ENCODE measurements around the gene KIFAP3.
A peak's percentile ranks its signal among the peaks of the same experiment; 100 is the strongest.

The KIFAP3 gene

DNA sequence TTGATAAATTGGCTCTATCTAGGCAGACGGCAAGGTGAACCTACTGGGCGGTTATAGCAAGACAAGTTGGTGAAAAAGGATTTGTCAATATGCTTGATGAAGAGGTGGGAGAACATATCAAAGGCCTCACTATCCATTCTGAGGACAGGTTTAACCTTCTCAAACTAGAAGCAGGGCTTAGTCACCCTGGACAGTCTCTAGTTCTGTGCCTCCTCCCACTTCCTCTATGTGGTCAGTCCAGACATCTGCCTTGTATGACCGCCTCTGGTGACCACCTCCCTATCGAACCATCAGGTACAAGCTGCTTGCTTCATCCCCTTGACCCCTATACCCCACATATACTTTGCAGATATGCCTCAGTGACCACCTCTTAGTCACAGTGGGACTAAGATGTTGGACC, 178.5 kb downstream of the KIFAP3 start:
- no peak for DNase-seq (ENCODE audit: low read depth, low spot score)
- no peak overlapping the region for H3K4me3 ChIP-seq (ENCODE audit: low read length)

DNA sequence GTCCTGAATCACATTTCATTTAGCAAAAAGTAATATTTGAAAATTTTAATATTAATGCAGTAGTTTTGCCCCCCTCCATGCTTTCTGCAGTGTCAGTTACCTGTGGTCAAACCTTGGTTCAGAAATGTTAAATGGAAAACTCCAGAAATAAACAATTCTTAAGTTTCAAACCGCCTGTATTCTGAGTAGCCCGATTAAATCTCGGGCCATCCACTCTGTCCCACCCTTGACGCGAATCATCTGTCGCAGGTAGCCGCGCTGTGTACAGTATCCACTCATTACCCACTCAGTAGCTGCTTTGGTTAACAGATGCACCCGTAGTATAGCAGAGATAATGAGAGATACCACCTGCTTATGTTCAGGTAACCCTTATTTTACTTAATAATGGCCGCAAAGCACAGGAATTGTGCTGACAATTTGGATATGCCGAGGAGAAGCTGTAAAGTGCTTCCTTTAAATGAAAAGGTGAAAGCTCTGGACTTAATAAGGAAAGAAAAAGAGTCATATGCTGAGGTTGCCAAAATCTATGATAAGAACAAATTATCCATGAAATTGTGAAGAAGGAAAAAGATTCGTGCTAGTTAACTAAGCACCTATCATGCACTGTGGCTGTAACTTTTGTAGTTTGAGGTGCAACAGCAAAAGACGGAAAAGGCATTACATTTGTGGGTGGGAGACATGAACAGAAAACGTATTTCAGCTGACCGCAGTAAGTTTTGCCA, 179.9 kb downstream of the KIFAP3 start:
- peak overlapping the region; percentile 65 for H3K4me3 ChIP-seq (ENCODE audit: low read length)
- DNase-seq (ENCODE audit: low read depth, low spot score), result no peak

DNA sequence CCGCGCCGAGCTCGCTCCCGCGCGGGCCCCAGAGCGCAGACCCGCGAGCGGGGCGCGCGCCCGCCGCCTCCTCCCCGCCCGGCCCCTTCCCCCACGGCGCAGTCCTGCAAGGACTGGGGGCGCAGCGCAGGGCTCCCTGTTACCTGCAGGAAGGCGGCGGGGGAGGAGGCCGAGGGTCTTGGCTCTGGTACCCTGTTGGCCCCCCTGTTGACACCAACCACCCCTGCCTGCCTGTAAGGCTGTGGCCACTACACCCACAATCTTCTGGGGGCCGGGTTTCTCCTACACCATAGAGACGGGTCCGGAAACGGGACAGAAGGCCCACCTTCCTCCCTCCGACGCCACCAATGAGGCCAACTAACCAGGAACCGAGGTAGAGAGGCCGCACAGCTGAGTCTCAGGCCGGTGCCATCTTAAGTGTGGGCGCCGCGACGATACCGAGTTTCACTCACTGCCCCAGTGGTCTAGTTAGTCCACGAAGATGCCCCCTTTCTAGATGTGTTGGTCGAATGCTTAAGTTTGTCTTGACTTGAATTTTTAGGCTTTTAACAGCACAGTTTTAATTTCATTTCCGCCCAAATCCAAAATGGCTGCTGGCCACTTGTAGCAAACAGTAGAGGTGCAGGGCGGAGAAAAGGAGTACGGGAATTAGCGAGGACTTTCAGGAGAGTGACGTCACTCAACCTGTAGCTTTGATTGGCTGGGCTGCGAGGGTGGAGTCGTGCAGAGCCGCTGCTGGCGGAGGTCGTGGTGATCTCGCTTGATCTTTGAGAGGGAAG, 180.7 kb downstream of the KIFAP3 start, which contains the start of gene SCYL3:
SCYL3 (minus strand) TSS at position 252 of the 779 bp plus-strand sequence. CDS start 5,056 bp downstream, outside the sequence.
- DNase-seq (ENCODE audit: low read depth, low spot score), result peak; percentile 99
- peak within 1 kb of the TSS; percentile 65 for H3K4me3 ChIP-seq (ENCODE audit: low read length)

DNA sequence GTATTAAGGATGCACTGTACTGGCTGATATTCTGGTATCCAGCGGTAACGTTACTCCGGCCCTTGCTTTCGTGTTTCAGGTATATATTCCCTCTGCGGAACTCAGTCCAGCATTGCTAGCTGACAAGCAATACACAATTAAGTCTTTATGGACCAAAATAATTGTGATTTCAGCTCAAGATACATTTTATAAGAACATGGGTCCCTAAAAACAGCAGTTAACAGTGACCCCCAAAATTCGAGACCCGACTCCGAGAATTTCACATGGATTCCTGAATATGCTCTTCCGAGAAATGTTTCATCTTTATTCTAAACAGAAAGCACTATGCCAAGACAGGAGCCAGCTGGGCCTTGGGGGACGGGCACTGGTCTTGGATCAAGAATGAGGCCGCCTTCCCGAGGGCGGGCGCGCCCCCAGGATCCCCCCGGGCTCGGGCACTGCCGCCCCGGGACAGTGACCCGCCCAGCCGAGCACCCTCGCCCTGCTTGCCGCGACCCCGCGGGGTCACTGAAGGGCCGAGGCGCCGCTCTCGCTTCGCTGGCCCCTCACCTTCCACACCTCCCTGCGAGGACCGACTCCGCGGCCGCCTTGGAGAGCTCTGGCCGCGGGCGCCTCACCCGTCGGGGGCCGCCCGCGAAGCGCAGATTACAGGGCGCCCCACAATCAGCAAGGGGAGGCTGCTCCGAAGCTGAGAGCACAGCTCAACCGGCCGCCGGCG, 181.4 kb downstream of the KIFAP3 start:
- DNase-seq (ENCODE audit: low read depth, low spot score), result no peak
- H3K4me3 ChIP-seq (ENCODE audit: low read length), result peak overlapping the region; percentile 65

DNA sequence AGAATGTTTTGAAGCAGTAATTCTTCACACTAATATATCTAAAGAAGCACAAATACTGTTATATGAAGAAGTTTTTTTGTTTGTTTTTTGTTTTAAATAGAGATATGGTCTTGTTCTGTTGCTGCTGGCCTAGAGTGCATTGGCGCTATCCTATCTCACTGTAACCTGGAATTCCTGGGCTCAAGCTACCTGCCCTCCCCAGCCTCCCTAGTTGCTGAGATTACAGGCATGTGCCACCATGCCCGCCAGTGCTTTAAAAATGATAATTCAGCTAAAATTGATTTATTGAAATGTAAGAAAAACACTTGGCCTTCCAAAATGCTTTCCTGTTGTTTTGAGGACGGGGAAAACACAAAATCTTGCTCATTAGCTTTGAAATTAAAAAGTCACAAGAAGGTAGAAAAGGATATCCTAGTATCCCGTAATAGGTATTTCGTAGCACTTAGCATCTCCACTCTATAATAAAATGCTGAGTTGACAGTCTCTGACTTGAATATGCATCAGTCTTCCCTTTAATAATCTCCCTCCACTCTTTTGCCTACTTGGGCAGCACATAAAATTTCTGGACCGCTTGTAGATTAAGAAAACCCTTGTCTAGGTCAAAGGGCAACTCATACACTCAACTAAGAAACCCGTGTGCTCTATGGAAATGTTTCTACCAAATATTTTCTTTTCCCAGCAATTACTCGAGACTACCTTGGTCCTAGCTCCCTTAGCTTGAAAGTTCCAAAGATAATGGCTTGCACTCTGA, 182.1 kb downstream of the KIFAP3 start:
- DNase-seq (ENCODE audit: low read depth, low spot score), result no peak
- peak overlapping the region; percentile 65 for H3K4me3 ChIP-seq (ENCODE audit: low read length)

DNA sequence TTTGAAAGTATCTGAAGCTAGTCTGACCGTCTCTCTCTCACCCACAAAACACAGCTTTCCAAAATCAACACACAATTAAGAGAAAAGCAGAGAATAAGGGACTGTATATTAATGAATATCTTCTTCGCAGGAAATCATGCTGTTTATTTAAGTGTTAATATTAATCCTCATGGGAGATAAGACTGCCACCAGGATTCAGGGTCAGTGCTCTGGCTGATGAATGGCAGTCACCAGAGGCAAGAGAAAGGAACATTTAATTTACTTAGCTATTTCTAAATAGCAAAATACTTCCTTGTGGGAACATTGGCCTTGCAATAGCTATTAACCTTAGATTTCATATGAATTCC, 183.0 kb downstream of the KIFAP3 start:
- DNase-seq (ENCODE audit: low read depth, low spot score), result no peak
- peak overlapping the region; percentile 4; the same call in 1 of the 2 replicates for H3K4me3 ChIP-seq (ENCODE audit: low read length)

DNA sequence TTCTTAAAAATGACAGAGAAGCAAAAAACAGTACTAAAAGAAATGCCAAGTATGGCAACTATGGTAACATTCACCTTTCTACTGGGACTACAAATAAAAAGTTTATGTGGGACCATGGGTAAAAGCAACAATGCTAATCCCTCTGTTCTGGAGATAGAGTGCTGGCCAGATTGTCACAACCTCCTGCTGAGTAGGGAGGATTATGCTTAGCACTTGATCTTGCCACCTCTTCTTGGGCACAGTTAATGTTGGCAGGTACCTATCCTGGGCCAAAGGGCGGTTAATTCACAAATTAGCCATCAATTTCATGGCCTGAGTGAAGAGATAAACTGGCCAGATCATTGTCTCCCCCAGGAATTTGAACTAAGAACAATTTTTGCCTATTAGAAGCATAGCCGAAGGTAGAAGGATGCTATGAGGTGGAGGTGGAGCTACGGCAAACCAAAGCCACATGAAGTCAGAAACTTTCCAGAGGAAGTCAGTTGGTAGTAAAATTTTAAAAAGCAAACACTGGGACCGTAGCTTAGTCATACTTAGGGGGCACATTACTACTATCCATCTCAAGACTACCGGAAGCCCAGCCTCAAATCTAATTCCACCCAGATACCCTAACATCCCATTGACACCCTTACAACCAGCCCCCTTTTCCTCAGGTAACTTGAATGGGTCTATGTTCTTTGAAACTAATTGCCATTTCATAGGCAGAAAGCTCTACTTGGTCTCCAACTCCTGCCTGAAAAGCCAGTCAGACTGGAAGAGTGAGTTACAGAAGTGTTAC, 183.5 kb downstream of the KIFAP3 start:
- peak overlapping the region; percentile 5; the same call in 1 of the 2 replicates for H3K4me3 ChIP-seq (ENCODE audit: low read length)
- DNase-seq (ENCODE audit: low read depth, low spot score), result peak; percentile 64

DNA sequence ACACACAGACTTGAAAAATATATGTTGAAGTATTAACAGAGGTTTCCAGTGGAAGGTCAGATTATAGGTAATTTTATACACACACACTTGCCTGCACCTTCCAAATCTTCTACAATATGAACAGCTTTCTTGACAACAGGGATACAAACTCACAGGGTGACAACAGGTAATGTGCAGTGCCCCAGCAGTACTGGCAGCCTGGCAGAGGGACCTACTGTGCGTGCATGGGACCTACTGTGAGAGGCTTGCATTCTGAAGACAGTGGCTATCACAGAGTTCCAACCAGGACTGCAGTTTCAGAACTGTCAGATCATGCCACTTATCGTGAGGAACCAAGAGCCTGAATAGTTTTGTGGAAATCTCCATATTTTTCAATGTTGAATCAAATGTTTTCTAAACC, 184.6 kb downstream of the KIFAP3 start:
- DNase-seq (ENCODE audit: low read depth, low spot score), result no peak
- H3K4me3 ChIP-seq (ENCODE audit: low read length), result no peak overlapping the region

DNA sequence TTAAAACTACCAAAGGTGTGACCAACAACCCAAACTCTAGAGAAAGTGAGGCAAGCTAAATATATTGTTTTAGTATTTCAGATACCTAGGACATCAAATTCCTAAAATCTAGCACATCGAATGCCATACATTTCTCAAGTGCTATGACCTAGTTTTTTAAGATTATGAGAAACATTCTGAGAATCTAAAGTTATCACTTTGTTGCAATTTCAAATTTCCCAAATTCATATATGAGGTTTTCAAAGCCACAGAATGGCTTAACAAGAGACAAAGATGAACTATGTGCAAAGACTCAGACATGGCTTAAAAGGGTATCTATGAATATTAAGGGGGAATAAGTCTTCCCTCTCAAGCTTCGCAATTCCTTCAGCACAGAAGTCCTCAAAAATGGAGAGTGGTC, 187.6 kb downstream of the KIFAP3 start:
- DNase-seq (ENCODE audit: low read depth, low spot score), result no peak
- H3K4me3 ChIP-seq (ENCODE audit: low read length), result no peak overlapping the region

DNA sequence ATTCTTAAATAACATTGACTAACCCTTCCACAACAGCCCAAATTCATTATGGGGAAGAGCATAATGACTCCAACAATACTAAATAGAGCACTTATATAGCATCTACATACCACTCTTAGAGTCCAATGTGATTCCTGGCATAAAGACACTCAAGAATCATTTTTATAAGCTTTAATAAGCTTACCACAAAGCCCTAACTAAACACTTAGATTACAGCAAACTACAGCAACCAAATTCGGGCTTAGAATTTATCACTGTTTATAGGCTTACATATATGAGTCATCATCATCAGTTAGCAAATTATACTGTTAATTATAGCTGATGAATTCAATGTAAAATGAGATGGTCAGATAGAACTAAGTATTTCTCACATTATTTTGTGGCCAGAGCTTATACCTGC, 188.1 kb downstream of the KIFAP3 start:
- DNase-seq (ENCODE audit: low read depth, low spot score), result no peak
- no peak overlapping the region for H3K4me3 ChIP-seq (ENCODE audit: low read length)

DNA sequence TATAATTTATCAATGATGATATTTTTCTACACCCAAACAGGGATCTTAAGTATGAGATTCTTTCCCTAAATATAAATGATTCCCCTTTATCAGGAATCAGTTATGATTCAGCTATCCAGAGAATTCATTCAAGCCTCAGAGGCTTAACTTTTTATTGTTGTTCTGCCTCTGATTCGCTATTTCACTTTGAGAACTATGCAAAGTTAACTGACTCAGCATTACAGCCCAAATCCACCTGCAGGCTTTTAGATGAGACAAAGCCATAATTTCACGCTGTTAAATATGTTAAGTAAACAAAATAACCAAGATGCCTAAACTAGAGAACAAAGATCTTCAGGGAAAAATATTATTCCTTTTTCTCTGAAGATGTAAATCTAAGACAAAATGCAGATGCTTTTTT, 189.3 kb downstream of the KIFAP3 start:
- no peak for DNase-seq (ENCODE audit: low read depth, low spot score)
- H3K4me3 ChIP-seq (ENCODE audit: low read length), result no peak overlapping the region

DNA sequence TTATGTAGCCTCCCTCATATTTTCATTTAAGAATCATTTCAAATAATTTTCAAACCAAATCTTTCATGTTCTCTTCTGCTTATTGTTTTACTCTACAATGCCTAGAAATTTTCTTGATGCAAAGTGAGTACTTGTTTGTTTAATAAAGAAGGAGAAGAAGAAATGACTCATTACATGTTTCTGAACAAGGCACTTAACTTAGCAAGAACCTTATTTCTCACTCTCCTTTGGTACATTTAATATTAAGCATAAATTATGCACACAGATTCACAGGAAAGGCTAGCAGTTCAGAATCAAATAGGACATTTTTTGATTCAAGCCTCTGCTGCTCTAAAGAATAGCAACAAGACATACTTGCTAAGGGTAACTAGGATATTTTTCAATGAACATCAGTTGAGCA, 189.9 kb downstream of the KIFAP3 start:
- DNase-seq (ENCODE audit: low read depth, low spot score), result no peak
- H3K4me3 ChIP-seq (ENCODE audit: low read length), result no peak overlapping the region

DNA sequence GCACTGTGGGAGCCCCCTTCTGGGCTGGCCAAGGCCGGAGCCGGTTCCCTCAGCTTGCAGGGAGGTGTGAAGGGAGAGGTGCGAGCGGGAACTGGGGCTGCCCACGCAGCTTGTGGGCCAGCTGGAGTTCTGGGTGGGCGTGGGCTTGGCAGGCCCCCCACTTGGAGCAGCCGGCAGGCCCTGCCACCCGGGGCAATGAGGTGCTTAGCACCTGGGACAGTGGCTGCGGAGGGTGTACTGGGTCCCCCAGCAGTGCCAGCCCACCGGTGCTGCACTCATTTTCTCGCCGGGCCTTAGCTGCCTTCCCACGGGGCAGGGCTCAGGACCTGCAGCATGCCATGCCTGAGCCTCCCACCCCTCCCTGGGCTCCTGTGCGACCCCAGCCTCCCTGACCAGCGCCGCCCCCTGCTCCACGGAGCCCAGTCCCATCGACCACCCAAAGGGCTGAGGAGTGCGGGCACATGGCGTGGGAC, 192.4 kb downstream of the KIFAP3 start:
- no peak overlapping the region for H3K4me3 ChIP-seq (ENCODE audit: low read length)
- no peak for DNase-seq (ENCODE audit: low read depth, low spot score)

DNA sequence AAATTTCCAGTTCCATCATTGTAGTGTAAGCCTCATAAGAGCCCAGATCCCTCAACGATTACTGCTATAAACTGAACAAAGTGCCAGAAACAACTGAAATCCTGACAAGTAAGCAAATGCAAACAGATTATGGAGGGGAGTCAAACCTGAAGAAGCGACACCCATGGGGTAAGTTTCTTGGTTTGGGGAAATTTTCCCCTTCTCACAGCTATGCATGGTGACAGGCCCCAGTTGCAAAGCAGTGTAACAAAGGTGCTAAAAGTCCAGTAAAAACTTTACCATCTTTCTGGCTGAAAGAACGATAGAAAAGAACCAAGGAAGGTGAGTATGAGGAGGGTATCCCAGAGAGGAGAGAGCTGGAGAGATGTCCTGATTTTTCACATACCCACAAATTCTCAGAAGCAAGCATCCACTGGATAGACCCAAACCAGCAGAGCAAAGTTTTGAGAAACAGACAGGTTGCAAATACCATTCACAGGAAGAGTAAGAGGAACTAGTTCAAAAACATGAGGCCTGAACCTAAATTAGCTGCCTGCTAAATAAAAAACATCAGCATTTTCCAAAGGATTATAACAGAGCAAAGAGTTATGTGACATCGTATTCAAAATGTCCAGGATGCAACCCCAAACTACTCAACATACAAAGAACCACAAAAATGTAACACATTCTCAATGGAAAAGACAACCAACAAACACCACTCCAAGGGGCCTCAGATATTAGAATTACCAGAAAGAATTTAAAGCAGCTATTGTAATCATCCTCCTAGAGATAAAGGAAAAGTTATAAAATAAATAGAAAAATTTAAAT, 195.3 kb downstream of the KIFAP3 start:
- no peak for DNase-seq (ENCODE audit: low read depth, low spot score)

DNA sequence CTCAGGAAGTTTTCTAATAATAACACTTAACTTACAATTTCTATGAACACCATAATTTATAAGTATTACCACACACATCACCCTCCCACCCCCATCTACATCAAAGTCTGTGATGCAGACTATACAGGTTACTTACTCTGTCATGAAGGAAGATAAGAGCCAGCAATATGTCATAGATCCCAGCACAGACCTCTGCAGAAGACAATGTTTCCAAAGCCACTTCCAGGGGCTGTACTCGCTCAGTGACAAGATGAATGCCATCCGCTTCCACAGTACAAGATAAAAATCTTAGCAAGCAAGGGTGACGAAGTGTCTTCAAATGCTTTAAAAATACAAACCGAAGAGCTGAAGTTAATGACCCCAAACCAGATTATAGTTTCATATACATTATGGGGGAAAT, 196.0 kb downstream of the KIFAP3 start:
- H3K4me3 ChIP-seq (ENCODE audit: low read length), result no peak overlapping the region
- no peak for DNase-seq (ENCODE audit: low read depth, low spot score)

More for the DNA sequence above, 195.3 kb downstream of the KIFAP3 start:
- no peak overlapping the region for H3K4me3 ChIP-seq (ENCODE audit: low read length)

DNA sequence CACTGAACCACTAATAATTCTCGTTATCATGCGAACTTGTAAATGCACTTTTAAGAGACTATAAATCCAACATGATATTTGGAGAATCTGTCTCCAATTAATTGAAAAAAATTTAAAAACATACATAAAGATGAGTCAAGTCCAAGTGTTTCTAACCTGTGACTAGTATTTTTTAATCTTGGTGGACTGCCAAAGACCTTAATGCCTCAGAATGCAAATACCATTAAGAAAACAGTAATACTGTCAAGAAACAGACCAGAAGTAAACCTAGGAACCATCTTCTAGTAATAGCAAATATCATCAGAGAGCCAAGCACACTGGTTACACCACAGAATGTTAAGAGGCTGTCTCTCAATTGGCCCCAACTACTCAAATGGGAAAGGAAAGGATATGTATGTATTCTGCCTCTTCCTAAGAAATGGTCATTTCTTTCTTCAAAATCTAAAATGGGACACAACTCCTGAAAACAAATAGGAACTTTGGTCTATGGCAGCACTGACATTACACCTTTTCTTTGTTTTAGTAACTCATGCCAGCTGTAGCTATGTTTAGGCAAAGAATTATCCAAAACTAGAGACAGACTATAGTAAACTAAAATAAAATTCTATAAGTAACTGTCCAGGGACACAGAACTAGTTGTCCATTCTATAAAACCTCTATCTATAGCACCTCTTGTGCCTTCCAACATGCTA, 196.5 kb downstream of the KIFAP3 start:
- H3K4me3 ChIP-seq (ENCODE audit: low read length), result no peak overlapping the region
- DNase-seq (ENCODE audit: low read depth, low spot score), result no peak

DNA sequence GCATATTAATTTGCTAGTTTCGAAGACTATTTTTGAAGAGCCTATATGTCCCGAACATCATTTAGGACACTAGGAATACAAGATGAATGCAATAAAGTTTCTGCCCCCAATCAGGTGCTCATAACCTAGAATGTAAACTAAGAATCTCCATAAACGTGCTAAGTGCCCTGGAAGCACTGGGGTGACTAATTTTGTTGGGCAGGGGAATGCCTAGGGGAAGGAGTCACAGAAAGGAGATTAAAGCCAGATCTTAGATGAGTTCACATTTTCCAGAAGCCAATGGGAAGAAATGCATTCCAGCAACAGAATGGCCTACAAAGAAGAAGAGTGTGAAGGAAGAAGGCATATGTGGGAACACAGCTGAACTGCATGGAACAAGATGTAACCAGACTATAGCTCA, 200.3 kb downstream of the KIFAP3 start:
- no peak overlapping the region for H3K4me3 ChIP-seq (ENCODE audit: low read length)
- no peak for DNase-seq (ENCODE audit: low read depth, low spot score)

Data from Jurkat, Clone E6-1 (cell line).